Stimulated activated CD8-positive, alpha-beta memory T cell treated with anti-CD3 and anti-CD28 coated beads, Interleukin-12 subunit alpha, Interleukin-12 subunit beta, amount 100 ng/mL, for 4 hours (primary cell): Measurements from ENCODE around the gene ARMC6.
"Not testable (repeated sequence)": the region's sequence is repeated elsewhere in the genome, so short reads cannot be mapped to it uniquely, and the experiment has no call there.

ENCODE experiments used
- DNase-seq: peaks from one replicate; pipeline ENCODE4 v3.0.0-alpha.2; 2020; ENCODE audit warnings: low read depth

Gene ARMC6

DNA sequence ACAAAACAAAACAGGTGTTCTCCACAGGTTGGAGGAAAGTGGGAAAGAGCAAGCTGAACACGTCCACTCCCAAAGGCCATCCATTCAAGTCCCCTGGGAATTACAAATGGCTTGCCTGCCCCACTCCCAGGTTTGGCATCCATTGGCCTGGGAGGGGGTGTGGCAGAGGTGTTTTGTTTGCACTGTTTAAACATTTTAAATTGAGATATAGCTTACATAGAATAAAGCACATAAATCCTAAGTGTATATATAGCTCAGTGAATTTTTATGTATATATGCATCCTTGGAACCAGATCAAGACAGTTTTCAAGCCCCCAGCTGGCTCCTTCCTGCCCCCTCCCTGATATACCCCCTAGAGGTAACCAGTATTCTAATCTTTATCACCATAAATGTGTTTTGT is 43.1 kb downstream of the ARMC6 start:
- no peak for DNase-seq

DNA sequence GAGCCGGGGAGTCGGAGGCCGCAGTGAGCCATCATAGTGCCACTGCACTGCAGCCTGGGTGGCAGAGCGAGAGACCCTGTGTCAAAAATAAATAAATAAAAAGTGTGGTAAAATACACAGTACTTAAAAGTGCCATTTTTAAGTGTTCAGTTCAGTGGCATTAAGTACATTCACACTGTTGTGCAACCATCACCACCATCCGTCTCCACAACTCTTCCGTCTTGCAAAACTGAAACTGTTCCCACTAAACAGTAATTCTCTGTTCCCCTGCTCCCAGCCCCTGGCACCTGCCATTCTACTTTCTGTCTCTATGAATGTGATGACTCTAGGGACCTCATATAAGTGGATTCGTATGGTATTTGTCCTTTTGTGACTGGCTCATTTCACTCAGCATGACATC is 43.7 kb downstream of the ARMC6 start:
- DNase-seq = no peak

DNA sequence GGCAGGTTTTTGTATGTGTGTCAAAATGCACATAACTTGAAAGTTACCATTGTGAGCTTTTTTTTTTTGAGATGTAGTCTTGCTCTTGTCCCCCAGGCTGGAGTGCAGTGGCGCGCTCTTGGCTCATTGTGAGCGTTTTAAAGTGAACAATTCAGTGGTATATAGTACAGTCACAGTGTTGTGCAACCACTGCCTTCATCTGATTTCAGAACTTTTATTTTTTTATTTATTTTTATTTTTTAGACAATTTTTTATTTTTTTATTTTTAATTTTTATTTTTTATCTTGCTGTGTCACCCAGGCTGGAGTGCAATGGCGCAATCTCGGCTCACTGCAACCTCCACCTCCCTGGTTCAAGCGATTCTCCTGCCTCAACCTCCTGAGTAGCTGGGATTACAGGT is 45.4 kb downstream of the ARMC6 start:
- no peak for DNase-seq

DNA sequence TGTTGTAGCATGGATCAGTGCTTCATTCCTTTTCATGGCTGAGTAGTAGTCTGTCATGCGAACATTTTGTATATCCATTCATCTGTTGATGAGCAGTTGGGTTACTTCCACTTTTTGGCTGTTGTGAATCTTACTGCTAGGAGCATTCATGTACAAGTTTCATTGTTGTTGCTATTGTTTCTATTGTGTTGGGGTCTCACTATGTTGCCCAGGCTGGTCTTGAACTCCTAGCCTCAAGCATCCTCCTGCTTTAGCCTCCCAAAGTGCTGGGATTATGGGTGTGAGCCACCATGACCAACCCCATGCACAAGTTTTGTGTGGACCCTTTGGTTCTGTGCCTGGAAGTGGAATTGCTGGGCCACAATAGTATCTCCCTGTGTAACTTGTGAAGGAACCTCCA is 46.2 kb downstream of the ARMC6 start:
- no peak for DNase-seq

DNA sequence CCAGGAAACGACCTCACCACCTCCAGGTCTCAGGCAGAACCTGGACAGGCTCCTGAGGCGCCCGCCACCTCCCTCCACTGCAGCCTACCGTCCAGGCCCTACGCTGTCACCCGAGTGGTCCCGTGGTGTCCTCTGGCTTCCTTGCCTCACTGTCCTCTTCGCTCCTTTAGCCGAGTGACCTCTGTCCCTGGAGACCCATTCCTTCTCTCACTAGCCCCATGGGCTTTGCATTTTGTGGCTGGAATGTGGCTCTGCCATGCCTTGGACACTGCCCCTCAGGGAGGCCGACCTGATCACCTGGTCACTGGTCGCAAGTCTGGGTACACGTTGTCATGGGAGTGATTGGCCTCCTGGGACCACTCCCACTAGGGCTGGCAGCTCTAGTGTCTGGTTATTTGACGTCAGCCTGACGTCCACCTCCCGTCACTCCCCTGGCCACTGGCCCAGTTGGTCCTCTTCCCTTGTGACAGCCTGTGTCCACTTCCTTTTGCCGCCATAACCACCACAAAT is 48.3 kb downstream of the ARMC6 start:
- DNase-seq = no peak

DNA sequence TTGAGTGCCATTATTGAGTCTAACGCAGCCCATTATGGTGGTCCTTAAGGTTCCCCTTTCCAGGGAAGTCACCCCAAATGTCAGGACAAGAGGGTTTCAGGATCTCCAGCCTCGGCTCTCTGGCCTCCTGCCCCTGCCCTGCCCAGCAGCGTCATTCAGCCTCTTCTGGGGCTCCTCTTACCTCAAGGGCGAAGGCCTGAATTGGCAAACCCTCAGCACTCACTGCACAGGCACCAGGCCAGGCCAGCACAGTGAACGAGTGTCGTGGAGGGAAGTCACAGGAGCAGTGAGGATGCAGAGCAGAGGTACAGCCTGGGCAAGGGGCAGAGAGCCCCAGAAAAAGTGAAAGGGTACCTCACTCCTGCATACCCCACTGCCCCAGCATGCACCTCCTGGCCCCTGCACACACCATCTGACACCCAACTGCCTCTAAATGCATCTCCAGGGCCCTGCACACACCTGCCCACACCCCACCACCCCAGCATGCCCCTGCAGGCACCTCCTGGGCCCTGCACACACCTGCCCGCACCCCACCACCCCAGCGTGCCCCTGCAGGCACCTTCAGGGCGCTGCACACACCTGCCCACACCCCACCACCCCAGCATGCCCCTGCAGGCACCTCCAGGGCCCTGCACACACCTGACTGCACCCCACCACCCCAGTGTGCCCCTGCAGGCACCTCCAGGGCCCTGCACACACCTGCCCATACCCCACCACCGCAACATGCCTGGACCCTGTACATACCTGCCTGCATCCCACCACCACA is 50.2 kb downstream of the ARMC6 start:
- no peak for DNase-seq

DNA sequence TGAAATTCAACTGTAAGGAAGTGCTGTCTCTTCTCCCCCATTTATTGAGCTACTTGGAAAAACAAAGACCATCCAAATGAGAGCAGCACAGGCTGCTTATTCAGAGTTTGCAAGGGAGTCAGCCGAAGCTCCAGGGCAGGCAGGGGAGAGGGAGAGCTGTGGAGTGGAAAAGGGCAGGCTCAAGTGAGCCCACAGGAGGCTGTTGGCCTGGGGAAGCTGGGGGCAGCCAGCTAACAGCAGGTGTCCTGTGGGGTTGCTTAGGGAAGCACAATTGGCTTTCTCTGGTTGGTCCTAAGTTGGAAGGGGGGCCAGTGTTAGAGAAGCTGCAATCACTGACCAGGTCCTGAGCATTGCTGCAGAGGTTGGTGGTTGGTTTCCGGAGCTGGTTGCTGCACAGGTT is 54.3 kb downstream of the ARMC6 start:
- no peak for DNase-seq

DNA sequence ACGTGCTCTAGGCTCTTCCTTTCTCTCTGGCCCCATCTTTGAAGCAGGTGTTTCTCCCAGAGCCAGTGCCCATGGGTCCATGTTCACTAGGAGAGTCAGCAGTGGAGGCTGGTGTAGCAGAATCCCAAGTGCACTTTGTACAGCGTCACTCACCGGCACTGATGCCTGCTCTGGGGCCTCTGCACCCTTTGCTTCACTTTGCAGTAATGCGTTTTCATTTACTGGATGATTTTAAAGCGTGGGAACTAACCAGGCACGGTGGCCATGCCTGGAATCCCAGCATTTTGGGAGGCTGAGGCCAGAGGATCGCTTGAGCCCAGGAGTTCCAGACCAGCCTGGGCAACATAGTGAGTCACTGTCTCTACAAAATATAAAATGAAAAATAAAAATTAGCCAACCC is 61.1 kb downstream of the ARMC6 start:
- DNase-seq = no peak

DNA sequence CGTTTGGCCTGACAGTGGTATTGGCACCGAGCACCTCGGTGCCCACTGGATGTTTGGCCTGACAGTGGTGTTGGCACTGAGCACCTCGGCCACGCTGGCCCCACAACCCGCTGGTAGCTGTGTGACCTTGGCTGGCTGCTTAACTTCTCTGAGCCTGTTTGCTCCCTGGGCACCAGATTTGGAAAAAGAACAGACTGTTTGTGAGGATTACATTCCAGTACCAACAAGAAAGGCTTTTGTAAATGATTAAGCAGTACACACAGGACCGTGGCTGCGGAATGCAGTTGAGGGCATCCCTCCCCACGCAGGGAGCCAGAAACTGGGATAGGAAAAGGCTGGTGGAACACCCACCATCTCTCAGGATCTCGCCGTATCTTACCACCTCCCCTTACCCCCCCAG is 62.3 kb downstream of the ARMC6 start:
- no peak for DNase-seq

DNA sequence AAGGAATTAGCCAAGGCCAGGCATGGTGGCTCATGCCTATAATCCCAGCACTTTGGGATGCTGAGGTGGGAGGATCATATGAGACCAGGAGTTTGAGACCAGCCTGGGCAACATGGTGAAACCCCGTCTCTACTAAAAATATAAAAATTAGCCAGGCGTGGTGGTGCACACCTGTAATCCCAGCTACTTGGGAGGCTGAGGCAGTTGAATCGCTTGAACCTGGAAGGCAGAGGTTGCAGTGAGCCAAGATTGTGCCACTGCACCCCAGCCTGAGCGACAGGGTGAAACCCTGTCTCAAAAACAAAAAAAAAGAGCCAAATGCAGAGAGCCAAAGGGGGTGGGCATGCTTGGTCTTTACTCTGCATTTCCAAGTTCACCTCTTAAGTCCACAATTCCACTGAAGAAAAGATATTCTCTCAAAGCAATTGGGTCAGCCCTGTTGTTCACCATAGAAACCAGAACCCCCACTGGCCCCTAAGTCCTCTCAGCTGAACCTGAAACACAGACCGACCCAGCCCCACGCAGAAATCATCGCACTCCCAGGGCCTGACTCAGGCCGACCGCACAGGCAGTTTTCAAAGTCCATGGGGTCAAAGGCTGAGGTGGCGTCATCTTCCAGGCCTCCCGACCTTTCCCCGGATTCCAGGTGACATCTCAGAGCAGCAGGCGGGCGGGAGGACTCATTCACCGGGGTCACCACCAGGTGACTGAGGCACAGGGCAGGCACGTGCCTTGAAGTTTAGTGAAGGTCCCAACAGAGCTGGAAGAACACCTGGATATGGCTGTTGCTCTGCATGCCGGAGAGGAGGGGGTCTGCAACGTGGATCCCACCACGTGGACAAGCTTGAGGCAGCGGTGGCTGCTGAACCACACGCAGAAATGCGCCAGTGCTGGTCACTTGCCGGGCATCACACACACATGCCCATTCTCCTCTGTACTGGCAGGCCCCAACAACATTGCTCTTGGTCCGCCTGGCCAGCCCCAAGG is 63.5 kb downstream of the ARMC6 start:
- no peak for DNase-seq

DNA sequence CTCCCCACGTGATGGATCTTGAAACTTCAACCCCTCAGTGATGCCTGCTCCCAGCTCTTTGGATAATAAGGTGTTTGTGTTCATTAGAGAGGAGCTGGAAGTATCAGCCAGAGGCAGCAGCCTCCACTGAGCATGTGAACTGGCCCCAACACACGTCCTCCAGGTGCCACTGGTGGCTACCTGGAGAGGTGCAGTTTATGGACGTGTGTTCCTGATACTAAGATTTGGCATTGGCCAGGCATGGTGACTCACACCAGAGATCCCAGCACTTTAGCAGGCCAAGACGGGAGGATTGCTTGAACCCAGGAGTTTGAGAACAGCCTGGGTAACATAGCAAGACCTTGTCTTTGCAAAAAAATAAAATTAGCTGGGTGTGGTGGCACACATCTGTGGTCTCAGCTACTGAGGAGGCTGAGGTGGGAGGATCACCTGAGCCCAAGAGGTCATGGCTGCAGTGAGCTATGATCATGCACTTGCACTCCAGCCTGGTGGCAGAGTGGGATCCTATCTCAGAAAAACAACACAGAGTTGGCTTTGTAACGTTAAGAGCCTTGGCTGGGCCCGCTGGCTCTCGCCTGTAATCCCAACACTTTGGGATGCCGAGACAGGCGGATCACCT is 64.8 kb downstream of the ARMC6 start:
- no peak for DNase-seq

DNA sequence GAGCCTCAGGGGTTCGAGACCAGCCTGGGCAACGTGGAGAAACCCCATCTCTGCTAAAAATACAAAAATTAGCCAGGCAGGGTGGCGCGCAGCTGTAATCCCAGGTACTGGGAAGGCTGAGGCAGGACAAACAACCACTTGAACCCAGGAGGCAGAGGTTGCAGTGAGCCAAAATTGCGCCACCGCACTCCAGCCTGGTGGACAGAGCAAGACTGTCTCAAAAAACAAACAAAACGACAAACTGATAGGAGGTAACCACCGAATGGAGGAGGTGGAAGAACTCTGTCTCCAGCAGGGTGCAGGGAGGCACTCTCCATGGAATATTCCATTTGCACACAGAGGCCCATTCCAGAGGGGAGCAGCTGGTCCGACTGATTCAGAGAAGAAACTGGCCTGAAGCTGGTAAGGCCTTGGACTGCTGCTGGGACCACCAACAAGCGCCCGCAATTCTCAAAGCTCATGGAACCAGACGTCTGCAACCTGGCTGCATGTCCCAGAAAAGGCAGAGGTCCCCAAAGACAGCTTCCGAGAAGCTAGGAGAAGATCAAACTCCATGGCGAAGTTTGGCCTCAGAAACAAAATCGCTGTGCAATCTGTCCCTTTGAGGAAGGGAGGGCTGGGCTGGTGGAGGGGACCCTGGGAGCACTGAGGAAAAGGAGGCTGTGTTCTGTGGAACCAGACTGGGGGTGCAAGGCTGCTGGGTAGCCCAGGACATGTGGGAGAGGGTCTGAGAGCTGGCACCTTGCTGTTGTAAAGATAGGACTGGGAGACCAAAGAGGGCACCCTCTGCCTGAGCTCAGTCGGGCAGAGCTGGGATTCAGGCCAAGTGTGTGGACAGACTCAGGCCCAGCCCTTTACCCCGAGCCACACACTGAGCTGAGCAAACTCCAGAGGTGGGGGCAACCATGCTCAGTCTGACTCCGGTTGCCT is 65.6 kb downstream of the ARMC6 start:
- DNase-seq = no peak

DNA sequence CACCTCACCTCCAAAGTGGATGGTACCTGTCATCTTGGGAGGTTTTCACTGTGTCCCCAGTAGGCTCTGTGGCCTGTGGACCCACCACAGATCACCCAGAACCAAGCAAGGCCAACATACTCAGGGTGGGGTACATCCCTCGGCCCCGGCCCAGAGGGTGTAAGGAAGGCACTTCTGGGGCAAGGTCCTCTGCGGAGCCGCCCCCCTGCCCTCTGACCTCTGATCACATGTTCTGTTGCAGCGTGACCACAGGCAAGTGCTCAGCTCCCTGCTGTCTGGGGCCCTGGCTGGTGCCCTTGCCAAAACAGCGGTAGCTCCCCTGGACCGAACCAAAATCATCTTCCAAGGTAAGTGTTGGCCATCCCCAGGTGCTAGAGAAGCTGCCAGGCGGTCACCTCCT is 68.1 kb downstream of the ARMC6 start:
- no peak for DNase-seq

DNA sequence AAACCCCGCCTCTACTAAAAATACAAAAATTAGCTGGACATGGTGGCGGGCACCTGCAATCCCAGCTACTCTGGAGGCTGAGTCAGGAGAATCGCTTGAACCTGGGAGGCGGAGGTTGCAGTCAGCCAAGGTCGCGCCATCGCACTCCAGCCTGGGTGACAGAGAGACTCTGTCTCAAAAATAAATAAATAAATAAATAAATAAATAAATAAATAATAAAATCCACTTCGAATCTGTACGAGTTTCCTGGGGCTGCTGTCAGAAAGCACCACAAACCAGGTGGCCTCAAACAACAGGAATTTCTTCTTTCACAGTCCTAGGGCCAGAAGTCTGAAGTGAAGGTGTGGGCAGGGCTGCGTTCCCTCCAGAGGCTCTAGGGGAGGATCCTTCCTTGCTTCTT is 69.2 kb downstream of the ARMC6 start:
- DNase-seq = not testable (repeated sequence)

DNA sequence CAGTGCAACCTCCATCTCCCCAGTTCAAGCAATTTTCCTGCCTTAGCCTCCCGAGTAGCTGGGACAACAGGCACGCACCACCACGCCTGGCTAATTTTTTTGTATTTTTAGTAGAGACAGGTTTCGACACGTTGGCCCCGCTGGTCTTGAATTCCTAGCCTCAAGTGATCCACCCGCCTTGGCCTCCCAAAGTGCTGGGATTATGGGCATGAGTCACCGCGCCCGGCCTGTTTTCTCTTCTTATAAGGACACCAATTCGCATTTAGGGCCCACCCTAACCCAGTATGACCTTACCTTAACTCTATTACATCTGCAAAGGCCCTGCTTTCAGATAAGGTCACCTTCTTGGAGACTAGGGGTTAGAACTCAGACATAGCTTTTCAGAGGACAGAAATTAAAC is 69.8 kb downstream of the ARMC6 start:
- DNase-seq = no peak

DNA sequence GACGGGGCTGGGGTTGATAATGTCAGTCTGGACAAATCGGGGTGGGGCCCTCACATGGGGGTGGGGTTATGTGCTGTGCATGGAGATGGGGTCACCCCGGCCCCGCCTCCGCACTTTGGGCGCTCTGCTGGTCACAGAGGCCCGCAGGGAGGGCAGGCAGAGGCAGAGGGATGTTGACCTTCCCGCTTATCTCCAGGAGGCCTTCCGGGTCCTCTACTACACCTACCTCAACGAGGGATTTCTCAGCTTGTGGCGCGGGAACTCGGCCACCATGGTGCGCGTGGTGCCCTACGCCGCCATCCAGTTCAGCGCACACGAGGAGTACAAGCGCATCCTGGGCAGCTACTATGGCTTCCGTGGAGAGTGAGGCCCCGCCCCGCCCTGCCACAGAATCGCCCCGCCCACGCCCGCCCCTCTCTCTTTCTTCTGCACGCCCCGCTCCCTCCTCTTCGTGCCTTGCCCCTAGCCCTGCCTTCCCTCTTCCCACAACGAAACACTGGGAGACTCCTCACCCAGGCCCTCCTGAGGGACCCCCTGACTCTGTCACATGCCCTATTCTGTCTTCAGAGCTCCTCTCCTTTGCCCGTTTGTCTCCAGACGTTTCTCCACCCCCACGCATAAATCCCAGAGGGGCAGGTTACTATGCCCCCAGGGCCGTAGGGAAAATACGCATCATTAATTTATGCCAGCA is 72.1 kb downstream of the ARMC6 start:
- no peak for DNase-seq

DNA sequence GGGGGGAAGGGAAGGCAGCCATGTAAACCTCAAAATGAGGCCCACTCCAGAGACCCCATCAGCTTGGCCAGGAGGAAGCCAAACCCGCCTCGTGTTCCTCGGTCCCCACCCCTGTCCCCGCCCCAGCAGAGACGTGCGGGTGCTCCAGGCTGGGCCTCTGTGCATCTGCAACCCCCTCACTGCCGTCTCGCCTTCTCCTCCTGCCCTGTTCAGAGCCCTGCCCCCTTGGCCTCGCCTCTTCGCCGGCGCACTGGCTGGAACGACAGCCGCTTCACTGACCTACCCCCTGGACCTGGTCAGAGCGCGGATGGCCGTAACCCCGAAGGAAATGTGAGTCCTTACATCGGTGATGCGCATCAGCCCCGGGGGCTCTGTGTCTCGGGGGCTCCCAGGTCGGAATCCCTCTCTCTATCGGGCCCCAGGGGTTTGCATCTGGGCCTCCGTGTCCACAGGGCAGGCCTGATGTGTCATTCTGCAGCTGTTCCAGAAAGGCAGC is 72.7 kb downstream of the ARMC6 start:
- DNase-seq = no peak

DNA sequence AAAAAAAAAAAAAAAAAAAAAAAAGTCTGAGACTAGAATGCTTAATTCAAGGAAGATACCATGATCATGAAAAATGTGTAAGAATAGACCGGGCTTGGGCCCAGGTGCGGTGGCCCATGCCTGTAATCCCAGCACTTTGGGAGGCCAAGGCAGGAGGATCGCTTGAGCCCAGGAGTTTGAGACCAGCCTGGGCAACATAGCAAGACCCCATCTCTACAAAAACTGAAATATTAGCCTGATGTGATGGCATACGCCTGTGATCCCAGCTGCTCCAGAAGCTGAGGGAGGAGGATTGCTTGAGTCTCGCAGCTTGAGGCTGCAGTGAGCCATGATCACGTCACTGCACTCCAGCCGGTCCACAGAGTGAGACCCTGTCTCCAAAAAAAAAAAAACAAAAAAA is 73.5 kb downstream of the ARMC6 start:
- DNase-seq = not testable (repeated sequence)

DNA sequence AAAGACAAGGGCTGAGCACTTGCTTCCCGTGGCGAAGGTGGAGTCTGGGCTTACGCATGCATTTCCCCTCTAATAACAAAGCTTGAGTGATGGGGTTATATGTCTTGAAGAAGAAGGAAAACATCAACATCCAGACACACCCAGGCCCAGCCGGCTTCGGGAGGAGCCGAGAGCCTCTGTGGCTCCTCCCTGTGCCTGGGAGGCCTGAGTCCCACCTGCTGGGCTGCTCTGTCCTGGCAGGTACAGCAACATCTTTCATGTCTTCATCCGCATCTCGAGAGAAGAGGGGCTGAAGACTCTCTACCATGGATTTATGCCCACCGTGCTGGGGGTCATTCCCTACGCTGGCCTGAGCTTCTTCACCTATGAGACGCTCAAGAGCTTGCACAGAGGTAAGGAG is 74.3 kb downstream of the ARMC6 start:
- no peak for DNase-seq
